G401.6 (cell line): ENCODE measurements around the gene CTIF.
"Not testable (repeated sequence)": the region's sequence is repeated elsewhere in the genome, so short reads cannot be mapped to it uniquely, and the experiment has no call there.

Experiments used
- FAIRE-seq: peaks from 2 replicates; lab custom pipeline; 2012; peaks lifted over from hg19 to GRCh38; lab: Jason Lieb, UNC

CTIF gene

GRCh38 chr18:48643262-48643661 lies 104.4 kb downstream of the CTIF start:
- no peak for FAIRE-seq

GRCh38 chr18:48644029-48644428 lies 105.2 kb downstream of the CTIF start:
- FAIRE-seq, result no peak

GRCh38 chr18:48645427-48646002 lies 106.7 kb downstream of the CTIF start:
- no peak for FAIRE-seq

GRCh38 chr18:48646976-48647375 lies 108.1 kb downstream of the CTIF start:
- no peak for FAIRE-seq

- FAIRE-seq, result no peak
These were observed 110.4 kb downstream of the CTIF start for GRCh38 chr18:48649231-48649630.

- not testable (repeated sequence) for FAIRE-seq
These were observed 115.8 kb downstream of the CTIF start for GRCh38 chr18:48654591-48654990.

- no peak for FAIRE-seq
These were observed 116.7 kb downstream of the CTIF start for GRCh38 chr18:48655508-48655907.

- FAIRE-seq, result no peak
These were observed 117.3 kb downstream of the CTIF start for GRCh38 chr18:48656176-48656575.

GRCh38 chr18:48656582-48656981 lies 117.8 kb downstream of the CTIF start:
- no peak for FAIRE-seq

- FAIRE-seq, result no peak
These were observed 118.8 kb downstream of the CTIF start for GRCh38 chr18:48657447-48658120.

GRCh38 chr18:48658721-48659120 lies 119.9 kb downstream of the CTIF start:
- FAIRE-seq, result no peak

- FAIRE-seq, result no peak
These were observed 120.6 kb downstream of the CTIF start for GRCh38 chr18:48659188-48660009.

- no peak for FAIRE-seq
These were observed 121.8 kb downstream of the CTIF start for GRCh38 chr18:48660346-48661228.

GRCh38 chr18:48661421-48661820 lies 122.6 kb downstream of the CTIF start:
- no peak for FAIRE-seq

- FAIRE-seq, result no peak
These were observed 123.3 kb downstream of the CTIF start for GRCh38 chr18:48662011-48662661.

GRCh38 chr18:48663096-48663930 lies 124.5 kb downstream of the CTIF start:
- no peak for FAIRE-seq

GRCh38 chr18:48663931-48664847 lies 125.4 kb downstream of the CTIF start:
- no peak for FAIRE-seq

- no peak for FAIRE-seq
These were observed 126.8 kb downstream of the CTIF start for GRCh38 chr18:48665654-48666053.

- no peak for FAIRE-seq
These were observed 127.8 kb downstream of the CTIF start for GRCh38 chr18:48666613-48667012.
